Placental pericyte (primary cell): ENCODE measurements around the gene SPZ1. TPM values are rescaled to one million over a fixed set of nuclear protein-coding genes. Genes with fewer than 3 reads are reported as not detected.

Experiments used
- small RNA-seq: library from RNA; depleted of rRNA; stranded (forward); fragments of <200 nt; gene quantifications from one replicate; pipeline ENCODE3, GENCODE V24; 2012; ENCODE audit warnings: low replicate concordance
- total RNA-seq: library from RNA; depleted of rRNA; stranded (reverse); fragments of >200 nt; gene quantifications from 2 replicates; pipeline ENCODE4 v1.2.3, GENCODE V29; 2012

SPZ1 gene, protein sequence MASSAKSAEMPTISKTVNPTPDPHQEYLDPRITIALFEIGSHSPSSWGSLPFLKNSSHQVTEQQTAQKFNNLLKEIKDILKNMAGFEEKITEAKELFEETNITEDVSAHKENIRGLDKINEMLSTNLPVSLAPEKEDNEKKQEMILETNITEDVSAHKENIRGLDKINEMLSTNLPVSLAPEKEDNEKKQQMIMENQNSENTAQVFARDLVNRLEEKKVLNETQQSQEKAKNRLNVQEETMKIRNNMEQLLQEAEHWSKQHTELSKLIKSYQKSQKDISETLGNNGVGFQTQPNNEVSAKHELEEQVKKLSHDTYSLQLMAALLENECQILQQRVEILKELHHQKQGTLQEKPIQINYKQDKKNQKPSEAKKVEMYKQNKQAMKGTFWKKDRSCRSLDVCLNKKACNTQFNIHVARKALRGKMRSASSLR
- not detected in 2 replicates for total RNA-seq

DNA sequence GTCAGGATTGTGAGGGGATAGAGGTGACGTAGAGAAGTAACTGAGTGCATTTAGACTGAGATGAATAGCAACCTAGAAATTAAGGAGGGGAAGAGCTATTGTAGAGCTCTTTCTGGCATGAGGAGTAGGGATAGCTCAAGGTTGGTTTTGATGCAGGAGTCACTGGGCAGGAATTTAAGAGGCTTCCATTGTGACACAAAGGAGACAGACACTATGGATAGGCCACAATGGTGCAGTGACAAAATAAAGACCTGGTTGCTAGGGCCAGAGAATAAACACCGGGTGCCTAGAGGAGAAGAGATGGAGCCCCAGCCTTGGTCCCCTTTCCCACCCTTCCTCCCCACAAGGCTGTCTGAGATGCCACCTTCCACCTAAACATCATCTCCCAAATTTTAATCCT is at the start of gene SPZ1:
Gene SPZ1 (plus strand): TSS at position 301 of the 400 bp plus-strand sequence. CDS start 214 bp downstream, outside the sequence.

Small RNA genes lying within 50 kb of the gene (small RNA-seq; reads per million reads assigned to genes)
- gene AC026410.2 (not detected), gene RF00322 (not detected), gene RNU6-211P (1.1 reads per million, percentile 48 among the genes with 10 or more reads in this experiment)

Other genes with a start within 250 kb of the SPZ1 start
- gene SERINC5, start 64.0 kb upstream of the SPZ1 start, total RNA-seq, result 10.5 and 15.7 TPM in 2 replicates
- gene ZFYVE16, start 88.1 kb downstream of the SPZ1 start, total RNA-seq, result 24.5 and 36.5 TPM in 2 replicates
- 5.9 and 9.2 TPM in 2 replicates for gene FAM151B, start 168.1 kb downstream of the SPZ1 start, total RNA-seq